ENCODE results near the gene NADSYN1. TPM values are rescaled to one million over a fixed set of nuclear protein-coding genes. Genes with fewer than 3 reads are reported as not detected.

Gene NADSYN1
- total and polyA plus RNA-seq, 8 donors = 18.4 to 77.3 (median 29.4) TPM

- H3K9me3 ChIP-seq = no peaks in the 10 kb centered on the region
- DNase-seq (no peak), FAIRE-seq (no peak), ATAC-seq (no peak)
- no peak overlapping the region for H3K27ac ChIP-seq
- no peaks in the 10 kb centered on the region for H3K4me1 ChIP-seq
- H3K36me3 ChIP-seq = no peaks in the 10 kb centered on the region
- no peak for TF ChIP-seq CTCF (IDR thresholded peaks at IDR 0.05)
- H3K27me3 ChIP-seq = no peaks in the 10 kb centered on the region
- H3K4me3 ChIP-seq = no peak overlapping the region
- WGBS, 2 donors = 88 to 89% methylated on average over 7 of the region's 7 CpGs
- intact Hi-C loops (cut with DNase I) = no loop called here
These were observed 89.4 kb downstream of the NADSYN1 start for GRCh38 chr11:71542382-71542781.

GRCh38 chr11:71542879-71543777 is 90.1 kb downstream of the NADSYN1 start:
- Histone ChIP-seq H3K27ac (no peak overlapping the region), H3K36me3 (no peaks in the 10 kb centered on the region), H3K9me3 (no peaks in the 10 kb centered on the region), H3K4me3 (no peak overlapping the region), H3K27me3 (no peaks in the 10 kb centered on the region), H3K4me1 (no peaks in the 10 kb centered on the region)
- intact Hi-C loops (cut with DNase I) = no loop called here
- WGBS, 2 donors = 83 to 85% methylated on average over 15 of the region's 15 CpGs
- ATAC-seq (no peak), DNase-seq (no peak), FAIRE-seq (no peak)
- no peak for TF ChIP-seq CTCF (IDR thresholded peaks at IDR 0.05)

GRCh38 chr11:71543866-71544265 is 90.9 kb downstream of the NADSYN1 start:
- H3K27me3 ChIP-seq = no peaks in the 10 kb centered on the region
- ATAC-seq (peak in 1 of 4 donors; percentile 52), FAIRE-seq (no peak), DNase-seq (no peak)
- H3K4me1 ChIP-seq = no peaks in the 10 kb centered on the region
- no peak overlapping the region for H3K4me3 ChIP-seq
- WGBS, 2 donors = 80 to 81% methylated on average over 8 of the region's 8 CpGs
- no peak overlapping the region for H3K27ac ChIP-seq
- H3K36me3 ChIP-seq = no peaks in the 10 kb centered on the region
- no peaks in the 10 kb centered on the region for H3K9me3 ChIP-seq
- intact Hi-C loops (cut with DNase I) = no loop called here
- TF ChIP-seq CTCF (IDR thresholded peaks at IDR 0.05) = no peak

GRCh38 chr11:71544525-71545214 is 91.7 kb downstream of the NADSYN1 start:
- ATAC-seq = no peak
- FAIRE-seq = no peak
- Histone ChIP-seq H3K27me3 (no peaks in the 10 kb centered on the region), H3K4me1 (no peaks in the 10 kb centered on the region), H3K9me3 (no peaks in the 10 kb centered on the region), H3K4me3 (no peak overlapping the region), H3K36me3 (no peaks in the 10 kb centered on the region), H3K27ac (no peak overlapping the region)
- intact Hi-C loops (cut with DNase I) = no loop called here
- no peak for TF ChIP-seq CTCF (IDR thresholded peaks at IDR 0.05)
- 83 to 85% methylated on average over 6 of the region's 6 CpGs for whole genome bisulfite sequencing, 2 donors
- DNase-seq = no peak
